A204.1 (cell line): ENCODE results near the gene FTO.
A peak's percentile ranks its signal among the peaks of the same experiment; 100 is the strongest.

Experiments
- FAIRE-seq: peaks from 2 replicates; lab custom pipeline; 2012; peaks lifted over from hg19 to GRCh38; lab: Jason Lieb, UNC

Gene FTO

GRCh38 chr16:53711390-53711789, 7.4 kb downstream of the FTO start:
- no peak for FAIRE-seq

- no peak for FAIRE-seq
Observed at GRCh38 chr16:53712065-53712464, 8.1 kb downstream of the FTO start.

GRCh38 chr16:53713403-53714204, 9.6 kb downstream of the FTO start:
- FAIRE-seq: no peak

- no peak for FAIRE-seq
Observed at GRCh38 chr16:53714205-53715022, 10.5 kb downstream of the FTO start.

GRCh38 chr16:53715023-53715384, 11.0 kb downstream of the FTO start:
- FAIRE-seq: no peak

GRCh38 chr16:53717577-53717976, 13.6 kb downstream of the FTO start:
- FAIRE-seq: peak; percentile 51

GRCh38 chr16:53721017-53721416, 17.1 kb downstream of the FTO start:
- no peak for FAIRE-seq

- no peak for FAIRE-seq
Observed at GRCh38 chr16:53726625-53727024, 22.7 kb downstream of the FTO start.

- FAIRE-seq: no peak
Observed at GRCh38 chr16:53730693-53731092, 26.7 kb downstream of the FTO start.

GRCh38 chr16:53732296-53732929, 28.5 kb downstream of the FTO start:
- no peak for FAIRE-seq

GRCh38 chr16:53734908-53735307, 31.0 kb downstream of the FTO start:
- no peak for FAIRE-seq

GRCh38 chr16:53736297-53736696, 32.3 kb downstream of the FTO start:
- FAIRE-seq: no peak

- FAIRE-seq: no peak
Observed at GRCh38 chr16:53737552-53737951, 33.6 kb downstream of the FTO start.

GRCh38 chr16:53740476-53740875, 36.5 kb downstream of the FTO start:
- FAIRE-seq: no peak

- FAIRE-seq: no peak
Observed at GRCh38 chr16:53740933-53741531, 37.1 kb downstream of the FTO start.

- FAIRE-seq: no peak
Observed at GRCh38 chr16:53741546-53741945, 37.6 kb downstream of the FTO start.

- FAIRE-seq: no peak
Observed at GRCh38 chr16:53743149-53743566, 39.2 kb downstream of the FTO start.

- FAIRE-seq: no peak
Observed at GRCh38 chr16:53744449-53744848, 40.5 kb downstream of the FTO start.

GRCh38 chr16:53745086-53745485, 41.1 kb downstream of the FTO start:
- no peak for FAIRE-seq

GRCh38 chr16:53745753-53746266, 41.9 kb downstream of the FTO start:
- FAIRE-seq: no peak

GRCh38 chr16:53752560-53752959, 48.6 kb downstream of the FTO start:
- no peak for FAIRE-seq

- FAIRE-seq: no peak
Observed at GRCh38 chr16:53753431-53753830, 49.5 kb downstream of the FTO start.
